GM12878 (cell line): ENCODE measurements around the gene PCBP4. TPM values are rescaled to one million over a fixed set of nuclear protein-coding genes. Genes with fewer than 3 reads are reported as not detected.

Source experiments
- ATAC-seq: fragments of 200-7000 bp; cut with Tn5 transposase; 3 replicates; pipeline ENCODE4 v1.9.1; 2020; ENCODE audit warnings: mild to moderate bottlenecking, moderate library complexity
- BruUV-seq: library from RNA; stranded (reverse); fragments of 400-500 nt; replicated peaks from 2 replicates; lab custom pipeline; 2021; lab: Mats Ljungman, UMichigan
- CTCF ChIA-PET: fragments of 300-600 bp; sonication (Branson Sonifier 250); formaldehyde crosslinking; extraction: SDS; loops from one replicate; lab custom pipeline; 2021; ENCODE audit warnings: inconsistent platforms; lab: Yijun Ruan, JAX
- POLR2A ChIA-PET: fragments of 350-600 bp; formaldehyde crosslinking; extraction: SDS; loops from one replicate; lab custom pipeline; 2021; ENCODE audit warnings: inconsistent platforms; lab: Charles Lee
- RAD21 ChIA-PET: fragments of 300-600 bp; sonication (Branson Sonifier 250); formaldehyde crosslinking; loops from one replicate; lab custom pipeline; 2023; ENCODE audit warnings: antibody characterized with exemption; ENCODE audit not compliant: unreplicated experiment; lab: Charles Lee
- SMC1A ChIA-PET: fragments of 300-600 bp; sonication (Branson Sonifier 250); formaldehyde crosslinking; loops from one replicate; lab custom pipeline; 2023; ENCODE audit not compliant: unreplicated experiment, uncharacterized antibody; lab: Charles Lee
- DNase-seq: peaks from one replicate; pipeline ENCODE4 v3.0.0-alpha.2; 2011; ENCODE audit warnings: low read depth, low spot score
- FAIRE-seq: peaks from 3 replicates; lab custom pipeline; 2011; peaks lifted over from hg19 to GRCh38; lab: Jason Lieb, UNC
- H2AFZ ChIP-seq: 2 replicates; pipeline ENCODE4 v1.6.0; 2011; ENCODE audit warnings: low read depth, low read length, control low read depth; ENCODE audit not compliant: control insufficient read depth
- H3K27ac ChIP-seq: 2 replicates; pipeline ENCODE4 v1.5.1; 2011; ENCODE audit warnings: control low read depth; ENCODE audit not compliant: control insufficient read depth, insufficient read depth
- H3K27me3 ChIP-seq, 2 experiments: replicated peaks in 1 of 2; 2 replicates each; pipeline versions ENCODE4 v1.6.0 to v1.6.1; 2011; ENCODE audit warnings: low read length in 1 of 2; ENCODE audit not compliant: control insufficient read depth in 2 of 2, insufficient read depth in 2 of 2
- H3K36me3 ChIP-seq, 2 experiments: 2 replicates each; pipeline ENCODE4 v1.5.1; 2011; ENCODE audit warnings: low read length in 1 of 2; ENCODE audit not compliant: control insufficient read depth in 2 of 2, insufficient read depth in 2 of 2
- H3K4me1 ChIP-seq: 2 replicates; pipeline ENCODE4 v1.6.1; 2011; ENCODE audit warnings: mild to moderate bottlenecking, low read length, moderate library complexity, mixed read lengths; ENCODE audit not compliant: control insufficient read depth, insufficient read depth
- H3K4me2 ChIP-seq: 2 replicates; pipeline ENCODE4 v1.6.0; 2011; ENCODE audit warnings: control low read depth; ENCODE audit not compliant: control insufficient read depth, insufficient read depth
- H3K4me3 ChIP-seq: fragments of 200-600 bp; sonication (generic); 2 replicates; pipeline ENCODE4 v1.5.1; 2016
- H3K79me2 ChIP-seq: 2 replicates; pipeline ENCODE4 v1.6.0; 2011; ENCODE audit warnings: low read length; ENCODE audit not compliant: control insufficient read depth, insufficient read depth
- H3K9ac ChIP-seq: 2 replicates; pipeline ENCODE4 v1.8.0; 2011; ENCODE audit warnings: low read length, control low read depth, mixed read lengths; ENCODE audit not compliant: control insufficient read depth, insufficient read depth
- H3K9me3 ChIP-seq: replicated peaks from 3 replicates; pipeline ENCODE4 v1.5.1; 2011; ENCODE audit warnings: mild to moderate bottlenecking, low read length; ENCODE audit not compliant: control insufficient read depth, insufficient read depth
- H4K20me1 ChIP-seq: 2 replicates; pipeline ENCODE4 v1.6.0; 2011; ENCODE audit not compliant: control insufficient read depth, insufficient read depth
- DPF2 ChIP-seq: fragments of 450-650 bp; IDR thresholded peaks from 2 replicates; pipeline ENCODE4 v1.6.1; 2017; ENCODE audit warnings: mild to moderate bottlenecking
- WGBS: methylation state at CpG from one replicate; pipeline ENCODE4 v1.1.6; 2016; ENCODE audit warnings: low lambda C conversion rate; ENCODE audit not compliant: insufficient replicate concordance, insufficient coverage; ENCODE audit errors: missing lambda C conversion rate; 5-methylcytosine and 5-hydroxymethylcytosine counted together
- in situ Hi-C: fragments of 300-500 bp; cut with MboI; formaldehyde crosslinking; loops from 9 replicates; pipeline ENCODE4 v1.14.3; 2018; ENCODE audit warnings: mixed read lengths
- intact Hi-C: fragments of 100-400 bp; cut with micrococcal nuclease; formaldehyde crosslinking; loops from one replicate; pipeline ENCODE4 v1.14.2; 2022; ENCODE audit not compliant: unreplicated experiment
- polyA plus RNA-seq, 11 experiments: library from polyadenylated mRNA; depleted of rRNA in 4 of 11; unstranded in 6 of 11; stranded (reverse) in 5 of 11; fragments of >200 nt; fragmentation: Nextera tagmentation in 4 of 11; fragmentation: Illumina TruSeq in 1 of 11; extraction: Ambion mirVana in 4 of 11; extraction: Trizol in 1 of 11; gene quantifications; 1 replicate in 1 of 11; 2 replicates in 10 of 11; pipeline versions ENCODE4 v1.2.1 to v1.2.3, GENCODE V29; 2011 to 2016; ENCODE audit warnings: inconsistent platforms in 2 of 11, missing spikeins in 2 of 11, low read depth in 1 of 11
- total RNA-seq, 4 experiments: library from RNA; depleted of rRNA in 3 of 4; stranded (reverse); fragments of >200 nt in 3 of 4; fragmentation: Illumina TruSeq in 1 of 4; extraction: Trizol in 1 of 4; gene quantifications; 2 replicates each; pipeline versions ENCODE4 v1.2.1 to v1.2.3, GENCODE V29; 2013 to 2021
- TF ChIP-seq, protein P1 (sequence below): fragments of 450-650 bp; IDR thresholded peaks from 2 replicates; pipeline ENCODE4 v1.6.1; 2017; ENCODE audit warnings: mild to moderate bottlenecking, moderate library complexity
- TF ChIP-seq, protein P2 (sequence below): IDR thresholded peaks from 2 replicates; pipeline ENCODE4 v1.6.1; 2012; ENCODE audit warnings: mild to moderate bottlenecking, low read depth, low read length

Gene PCBP4
- total and polyA plus RNA-seq, 10 of the 15 experiments (the other 5 are each of a cell fraction or from before 2014, with no cell fraction given): 0.05 to 14.5 (median 4.2) TPM

- CTCF ChIA-PET: no interaction called here
- SMC1A ChIA-PET: no interaction called here
- no TSS peak for BruUV-seq
- Histone ChIP-seq H3K27me3 (no peaks in the 10 kb centered on the region), H3K9ac (no peak overlapping the region), H4K20me1 (no peaks in the 10 kb centered on the region), H3K9me3 (no peaks in the 10 kb centered on the region), H3K4me2 (no peak overlapping the region), H3K79me2 (peaks cover 5% of the 10 kb centered on the region), H2AFZ (no peak overlapping the region), H3K4me3 (no peak overlapping the region), H3K27ac (no peak overlapping the region), H3K36me3 (peaks cover 15 to 40% of the 10 kb centered on the region in 2 experiments), H3K4me1 (no peaks in the 10 kb centered on the region; the same call in 1 of the 2 replicates)
- no peak for FAIRE-seq
- intact Hi-C loops: no loop called here
- DNase-seq: no peak
- RAD21 ChIA-PET: no interaction called here
- no peak for ATAC-seq
- 98% methylated on average over 11 of the region's 11 CpGs for WGBS
- POLR2A ChIA-PET: no interaction called here
- no peak for TF ChIP-seq DPF2
- TF ChIP-seq, protein P1, sequence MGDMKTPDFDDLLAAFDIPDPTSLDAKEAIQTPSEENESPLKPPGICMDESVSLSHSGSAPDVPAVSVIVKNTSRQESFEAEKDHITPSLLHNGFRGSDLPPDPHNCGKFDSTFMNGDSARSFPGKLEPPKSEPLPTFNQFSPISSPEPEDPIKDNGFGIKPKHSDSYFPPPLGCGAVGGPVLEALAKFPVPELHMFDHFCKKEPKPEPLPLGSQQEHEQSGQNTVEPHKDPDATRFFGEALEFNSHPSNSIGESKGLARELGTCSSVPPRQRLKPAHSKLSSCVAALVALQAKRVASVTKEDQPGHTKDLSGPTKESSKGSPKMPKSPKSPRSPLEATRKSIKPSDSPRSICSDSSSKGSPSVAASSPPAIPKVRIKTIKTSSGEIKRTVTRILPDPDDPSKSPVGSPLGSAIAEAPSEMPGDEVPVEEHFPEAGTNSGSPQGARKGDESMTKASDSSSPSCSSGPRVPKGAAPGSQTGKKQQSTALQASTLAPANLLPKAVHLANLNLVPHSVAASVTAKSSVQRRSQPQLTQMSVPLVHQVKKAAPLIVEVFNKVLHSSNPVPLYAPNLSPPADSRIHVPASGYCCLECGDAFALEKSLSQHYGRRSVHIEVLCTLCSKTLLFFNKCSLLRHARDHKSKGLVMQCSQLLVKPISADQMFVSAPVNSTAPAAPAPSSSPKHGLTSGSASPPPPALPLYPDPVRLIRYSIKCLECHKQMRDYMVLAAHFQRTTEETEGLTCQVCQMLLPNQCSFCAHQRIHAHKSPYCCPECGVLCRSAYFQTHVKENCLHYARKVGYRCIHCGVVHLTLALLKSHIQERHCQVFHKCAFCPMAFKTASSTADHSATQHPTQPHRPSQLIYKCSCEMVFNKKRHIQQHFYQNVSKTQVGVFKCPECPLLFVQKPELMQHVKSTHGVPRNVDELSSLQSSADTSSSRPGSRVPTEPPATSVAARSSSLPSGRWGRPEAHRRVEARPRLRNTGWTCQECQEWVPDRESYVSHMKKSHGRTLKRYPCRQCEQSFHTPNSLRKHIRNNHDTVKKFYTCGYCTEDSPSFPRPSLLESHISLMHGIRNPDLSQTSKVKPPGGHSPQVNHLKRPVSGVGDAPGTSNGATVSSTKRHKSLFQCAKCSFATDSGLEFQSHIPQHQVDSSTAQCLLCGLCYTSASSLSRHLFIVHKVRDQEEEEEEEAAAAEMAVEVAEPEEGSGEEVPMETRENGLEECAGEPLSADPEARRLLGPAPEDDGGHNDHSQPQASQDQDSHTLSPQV: no peak
- TF ChIP-seq, protein P2, sequence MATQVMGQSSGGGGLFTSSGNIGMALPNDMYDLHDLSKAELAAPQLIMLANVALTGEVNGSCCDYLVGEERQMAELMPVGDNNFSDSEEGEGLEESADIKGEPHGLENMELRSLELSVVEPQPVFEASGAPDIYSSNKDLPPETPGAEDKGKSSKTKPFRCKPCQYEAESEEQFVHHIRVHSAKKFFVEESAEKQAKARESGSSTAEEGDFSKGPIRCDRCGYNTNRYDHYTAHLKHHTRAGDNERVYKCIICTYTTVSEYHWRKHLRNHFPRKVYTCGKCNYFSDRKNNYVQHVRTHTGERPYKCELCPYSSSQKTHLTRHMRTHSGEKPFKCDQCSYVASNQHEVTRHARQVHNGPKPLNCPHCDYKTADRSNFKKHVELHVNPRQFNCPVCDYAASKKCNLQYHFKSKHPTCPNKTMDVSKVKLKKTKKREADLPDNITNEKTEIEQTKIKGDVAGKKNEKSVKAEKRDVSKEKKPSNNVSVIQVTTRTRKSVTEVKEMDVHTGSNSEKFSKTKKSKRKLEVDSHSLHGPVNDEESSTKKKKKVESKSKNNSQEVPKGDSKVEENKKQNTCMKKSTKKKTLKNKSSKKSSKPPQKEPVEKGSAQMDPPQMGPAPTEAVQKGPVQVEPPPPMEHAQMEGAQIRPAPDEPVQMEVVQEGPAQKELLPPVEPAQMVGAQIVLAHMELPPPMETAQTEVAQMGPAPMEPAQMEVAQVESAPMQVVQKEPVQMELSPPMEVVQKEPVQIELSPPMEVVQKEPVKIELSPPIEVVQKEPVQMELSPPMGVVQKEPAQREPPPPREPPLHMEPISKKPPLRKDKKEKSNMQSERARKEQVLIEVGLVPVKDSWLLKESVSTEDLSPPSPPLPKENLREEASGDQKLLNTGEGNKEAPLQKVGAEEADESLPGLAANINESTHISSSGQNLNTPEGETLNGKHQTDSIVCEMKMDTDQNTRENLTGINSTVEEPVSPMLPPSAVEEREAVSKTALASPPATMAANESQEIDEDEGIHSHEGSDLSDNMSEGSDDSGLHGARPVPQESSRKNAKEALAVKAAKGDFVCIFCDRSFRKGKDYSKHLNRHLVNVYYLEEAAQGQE: peak; percentile 44; the same call in 1 of the 2 replicates
- in situ Hi-C loops: no loop called here
These were observed 33.0 kb downstream of the PCBP4 start for GRCh38 chr3:51934139-51934850.
